Measurements from ENCODE around the gene PEX11G. TPM values are rescaled to one million over a fixed set of nuclear protein-coding genes. Genes with fewer than 3 reads are reported as not detected.

PEX11G gene
- polyA plus RNA-seq, 2 of the 4 experiments (the other 2 are of a cell fraction) = 1.3 to 1.9 TPM

DNA sequence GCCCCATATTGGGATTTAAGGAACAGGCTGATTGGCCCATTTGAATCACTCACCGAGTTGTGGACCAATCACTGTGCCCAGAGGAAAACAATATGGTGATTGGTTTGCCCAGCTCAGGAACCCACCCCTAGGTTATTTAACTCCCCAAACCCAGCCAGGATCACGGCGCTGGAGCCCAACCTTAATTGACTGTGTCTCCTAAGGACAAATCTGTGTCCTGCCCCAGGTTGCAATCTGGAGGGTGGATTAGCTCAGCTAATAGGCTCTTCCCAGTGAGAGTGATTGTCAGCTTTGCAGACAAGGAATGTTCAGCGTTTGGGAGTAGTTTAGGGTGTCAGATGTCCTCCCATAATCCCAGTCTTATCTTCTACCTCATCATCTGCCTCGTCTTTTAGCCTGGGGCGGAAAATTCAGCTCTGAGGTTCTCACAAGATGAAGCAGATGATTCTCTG, 23.6 kb upstream of the PEX11G start:
- ATAC-seq = no peak
- ChIA-PET POLR2A (no interaction called here), CTCF (interaction anchor here (0.7 kb wide), 1 partner anchor 1110 kb away, joined by 3 read pairs; no protein-coding TSS in a partner anchor)
- TF ChIP-seq TFCP2L1 (CRISPR knock-in tag; IDR thresholded peaks at IDR 0.05) (no peak), EHF (CRISPR knock-in tag; IDR thresholded peaks at IDR 0.05) (no peak), HOXB13 (CRISPR knock-in tag; IDR thresholded peaks at IDR 0.05; ENCODE audit: low read depth) (no peak), PHF8 (IDR thresholded peaks at IDR 0.05; ENCODE audit: borderline replicate concordance, low read depth) (no peak), JUNB (IDR thresholded peaks at IDR 0.05) (no peak), SREBF2 (IDR thresholded peaks at IDR 0.05) (no peak), HOXB5 (CRISPR knock-in tag; IDR thresholded peaks at IDR 0.05) (no peak), KDM5A (IDR thresholded peaks at IDR 0.05) (no peak), ZNF302 (CRISPR knock-in tag; IDR thresholded peaks at IDR 0.05) (no peak), KDM1A (IDR thresholded peaks at IDR 0.05; ENCODE audit: low read depth) (no peak), EP300 (IDR thresholded peaks at IDR 0.05) (no peak), EHMT2 (IDR thresholded peaks at IDR 0.05; ENCODE audit: low read depth) (no peak), CHD2 (IDR thresholded peaks at IDR 0.05; ENCODE audit: low read length, partially characterized antibody) (no peak), TP53 (CRISPR knock-in tag; IDR thresholded peaks at IDR 0.05) (no peak)
- TF ChIP-seq, protein P1, sequence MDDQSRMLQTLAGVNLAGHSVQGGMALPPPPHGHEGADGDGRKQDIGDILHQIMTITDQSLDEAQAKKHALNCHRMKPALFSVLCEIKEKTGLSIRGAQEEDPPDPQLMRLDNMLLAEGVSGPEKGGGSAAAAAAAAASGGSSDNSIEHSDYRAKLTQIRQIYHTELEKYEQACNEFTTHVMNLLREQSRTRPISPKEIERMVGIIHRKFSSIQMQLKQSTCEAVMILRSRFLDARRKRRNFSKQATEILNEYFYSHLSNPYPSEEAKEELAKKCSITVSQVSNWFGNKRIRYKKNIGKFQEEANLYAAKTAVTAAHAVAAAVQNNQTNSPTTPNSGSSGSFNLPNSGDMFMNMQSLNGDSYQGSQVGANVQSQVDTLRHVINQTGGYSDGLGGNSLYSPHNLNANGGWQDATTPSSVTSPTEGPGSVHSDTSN (IDR thresholded peaks at IDR 0.05) = no peak
- TF ChIP-seq, protein P2, sequence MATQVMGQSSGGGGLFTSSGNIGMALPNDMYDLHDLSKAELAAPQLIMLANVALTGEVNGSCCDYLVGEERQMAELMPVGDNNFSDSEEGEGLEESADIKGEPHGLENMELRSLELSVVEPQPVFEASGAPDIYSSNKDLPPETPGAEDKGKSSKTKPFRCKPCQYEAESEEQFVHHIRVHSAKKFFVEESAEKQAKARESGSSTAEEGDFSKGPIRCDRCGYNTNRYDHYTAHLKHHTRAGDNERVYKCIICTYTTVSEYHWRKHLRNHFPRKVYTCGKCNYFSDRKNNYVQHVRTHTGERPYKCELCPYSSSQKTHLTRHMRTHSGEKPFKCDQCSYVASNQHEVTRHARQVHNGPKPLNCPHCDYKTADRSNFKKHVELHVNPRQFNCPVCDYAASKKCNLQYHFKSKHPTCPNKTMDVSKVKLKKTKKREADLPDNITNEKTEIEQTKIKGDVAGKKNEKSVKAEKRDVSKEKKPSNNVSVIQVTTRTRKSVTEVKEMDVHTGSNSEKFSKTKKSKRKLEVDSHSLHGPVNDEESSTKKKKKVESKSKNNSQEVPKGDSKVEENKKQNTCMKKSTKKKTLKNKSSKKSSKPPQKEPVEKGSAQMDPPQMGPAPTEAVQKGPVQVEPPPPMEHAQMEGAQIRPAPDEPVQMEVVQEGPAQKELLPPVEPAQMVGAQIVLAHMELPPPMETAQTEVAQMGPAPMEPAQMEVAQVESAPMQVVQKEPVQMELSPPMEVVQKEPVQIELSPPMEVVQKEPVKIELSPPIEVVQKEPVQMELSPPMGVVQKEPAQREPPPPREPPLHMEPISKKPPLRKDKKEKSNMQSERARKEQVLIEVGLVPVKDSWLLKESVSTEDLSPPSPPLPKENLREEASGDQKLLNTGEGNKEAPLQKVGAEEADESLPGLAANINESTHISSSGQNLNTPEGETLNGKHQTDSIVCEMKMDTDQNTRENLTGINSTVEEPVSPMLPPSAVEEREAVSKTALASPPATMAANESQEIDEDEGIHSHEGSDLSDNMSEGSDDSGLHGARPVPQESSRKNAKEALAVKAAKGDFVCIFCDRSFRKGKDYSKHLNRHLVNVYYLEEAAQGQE (IDR thresholded peaks at IDR 0.05) = no peak
- H3K9me3 ChIP-seq = no peaks in the 10 kb centered on the region
- H3K4me3 ChIP-seq = no peak overlapping the region
- H3K27ac ChIP-seq = no peak overlapping the region
- DNase-seq (ENCODE audit: low read depth in 1 of 2, low spot score in 1 of 2) = peak in 1 of 2 experiments; percentile 34
- no peak for FAIRE-seq
- H3K4me1 ChIP-seq = peaks cover 17% of the 10 kb centered on the region
- WGBS (ENCODE audit: missing lambda C conversion rate) = 57% methylated on average over 6 of the region's 6 CpGs
- no peak overlapping the region for H3K4me2 ChIP-seq

DNA sequence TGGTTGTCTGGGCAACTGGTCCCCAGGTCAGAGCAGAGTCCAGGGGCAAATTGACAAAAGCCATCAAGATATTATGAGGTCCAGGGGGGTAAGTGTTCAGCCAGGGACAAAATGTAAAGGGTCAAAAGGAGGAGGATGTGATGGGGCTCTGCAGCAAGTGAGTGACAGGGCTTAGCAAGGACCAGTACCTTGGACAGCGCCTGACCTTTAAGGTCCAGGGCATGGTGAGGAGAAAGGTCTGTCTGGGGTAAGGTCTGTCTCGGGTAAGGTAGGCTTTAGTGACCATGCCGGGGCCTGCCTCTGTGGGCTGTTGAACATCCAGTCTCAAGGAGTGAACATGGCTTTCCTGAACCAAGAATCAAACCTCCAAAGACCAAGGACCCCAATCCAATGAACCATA, 20.8 kb upstream of the PEX11G start:
- no peak overlapping the region for H3K27ac ChIP-seq
- no peak overlapping the region for H3K4me3 ChIP-seq
- TF ChIP-seq EHMT2 (IDR thresholded peaks at IDR 0.05; ENCODE audit: low read depth) = 0 out of 2 replicates have a peak, but pooled peaks have one; percentile 29
- TF ChIP-seq, protein P2 (IDR thresholded peaks at IDR 0.05) = peak; percentile 87
- TF ChIP-seq MAFK (IDR thresholded peaks at IDR 0.05; ENCODE audit: partially characterized antibody) = no peak
- no peak overlapping the region for H3K4me2 ChIP-seq
- peaks cover 23% of the 10 kb centered on the region for H3K4me1 ChIP-seq
- no peaks in the 10 kb centered on the region for H3K9me3 ChIP-seq
- ChIA-PET POLR2A (no interaction called here), CTCF (no interaction called here)
- no peak for FAIRE-seq
- no peak for DNase-seq (ENCODE audit: low read depth in 1 of 2, low spot score in 1 of 2)
- no peak for ATAC-seq
- 46% methylated on average over 3 of the region's 3 CpGs for WGBS (ENCODE audit: missing lambda C conversion rate)
